GM12878 (cell line): ENCODE measurements around the gene NSMCE1. TPM values are rescaled to one million over a fixed set of nuclear protein-coding genes. Genes with fewer than 3 reads are reported as not detected.

Source experiments
- ATAC-seq: fragments of 200-7000 bp; cut with Tn5 transposase; 3 replicates; pipeline ENCODE4 v1.9.1; 2020; ENCODE audit warnings: mild to moderate bottlenecking, moderate library complexity
- BruUV-seq: library from RNA; stranded (reverse); fragments of 400-500 nt; replicated peaks from 2 replicates; lab custom pipeline; 2021; lab: Mats Ljungman, UMichigan
- CTCF ChIA-PET: fragments of 300-600 bp; sonication (Branson Sonifier 250); formaldehyde crosslinking; extraction: SDS; loops from one replicate; lab custom pipeline; 2021; ENCODE audit warnings: inconsistent platforms; lab: Yijun Ruan, JAX
- POLR2A ChIA-PET: fragments of 350-600 bp; formaldehyde crosslinking; extraction: SDS; loops from one replicate; lab custom pipeline; 2021; ENCODE audit warnings: inconsistent platforms; lab: Charles Lee
- RAD21 ChIA-PET: fragments of 300-600 bp; sonication (Branson Sonifier 250); formaldehyde crosslinking; loops from one replicate; lab custom pipeline; 2023; ENCODE audit warnings: antibody characterized with exemption; ENCODE audit not compliant: unreplicated experiment; lab: Charles Lee
- SMC1A ChIA-PET: fragments of 300-600 bp; sonication (Branson Sonifier 250); formaldehyde crosslinking; loops from one replicate; lab custom pipeline; 2023; ENCODE audit not compliant: unreplicated experiment, uncharacterized antibody; lab: Charles Lee
- DNase-seq: peaks from one replicate; pipeline ENCODE4 v3.0.0-alpha.2; 2011; ENCODE audit warnings: low read depth, low spot score
- FAIRE-seq: peaks from 3 replicates; lab custom pipeline; 2011; peaks lifted over from hg19 to GRCh38; lab: Jason Lieb, UNC
- H2AFZ ChIP-seq: 2 replicates; pipeline ENCODE4 v1.6.0; 2011; ENCODE audit warnings: low read depth, low read length, control low read depth; ENCODE audit not compliant: control insufficient read depth
- H3K27ac ChIP-seq: 2 replicates; pipeline ENCODE4 v1.5.1; 2011; ENCODE audit warnings: control low read depth; ENCODE audit not compliant: control insufficient read depth, insufficient read depth
- H3K27me3 ChIP-seq, 2 experiments: replicated peaks in 1 of 2; 2 replicates each; pipeline versions ENCODE4 v1.6.0 to v1.6.1; 2011; ENCODE audit warnings: low read length in 1 of 2; ENCODE audit not compliant: control insufficient read depth in 2 of 2, insufficient read depth in 2 of 2
- H3K36me3 ChIP-seq, 2 experiments: 2 replicates each; pipeline ENCODE4 v1.5.1; 2011; ENCODE audit warnings: low read length in 1 of 2; ENCODE audit not compliant: control insufficient read depth in 2 of 2, insufficient read depth in 2 of 2
- H3K4me1 ChIP-seq: 2 replicates; pipeline ENCODE4 v1.6.1; 2011; ENCODE audit warnings: mild to moderate bottlenecking, low read length, moderate library complexity, mixed read lengths; ENCODE audit not compliant: control insufficient read depth, insufficient read depth
- H3K4me2 ChIP-seq: 2 replicates; pipeline ENCODE4 v1.6.0; 2011; ENCODE audit warnings: control low read depth; ENCODE audit not compliant: control insufficient read depth, insufficient read depth
- H3K4me3 ChIP-seq: fragments of 200-600 bp; sonication (generic); 2 replicates; pipeline ENCODE4 v1.5.1; 2016
- H3K79me2 ChIP-seq: 2 replicates; pipeline ENCODE4 v1.6.0; 2011; ENCODE audit warnings: low read length; ENCODE audit not compliant: control insufficient read depth, insufficient read depth
- H3K9ac ChIP-seq: 2 replicates; pipeline ENCODE4 v1.8.0; 2011; ENCODE audit warnings: low read length, control low read depth, mixed read lengths; ENCODE audit not compliant: control insufficient read depth, insufficient read depth
- H3K9me3 ChIP-seq: replicated peaks from 3 replicates; pipeline ENCODE4 v1.5.1; 2011; ENCODE audit warnings: mild to moderate bottlenecking, low read length; ENCODE audit not compliant: control insufficient read depth, insufficient read depth
- H4K20me1 ChIP-seq: 2 replicates; pipeline ENCODE4 v1.6.0; 2011; ENCODE audit not compliant: control insufficient read depth, insufficient read depth
- CBX5 ChIP-seq: sonication (generic); IDR thresholded peaks from 2 replicates; pipeline ENCODE4 v1.6.1; 2016; ENCODE audit warnings: low read depth, moderate library complexity, mild to moderate bottlenecking, inconsistent platforms
- E2F8 ChIP-seq: fragments of 450-650 bp; IDR thresholded peaks from 2 replicates; pipeline ENCODE4 v1.6.1; 2018; ENCODE audit warnings: mild to moderate bottlenecking, low read depth, moderate library complexity; ENCODE audit not compliant: partially characterized antibody
- JUND ChIP-seq: IDR thresholded peaks from 2 replicates; pipeline ENCODE4 v1.6.1; 2012; ENCODE audit warnings: low read depth, mild to moderate bottlenecking, low read length, improper control_type of control experiment, moderate library complexity
- KLF5 ChIP-seq: fragments of 450-650 bp; IDR thresholded peaks from 2 replicates; pipeline ENCODE4 v1.6.1; 2014; ENCODE audit warnings: mild to moderate bottlenecking; ENCODE audit not compliant: partially characterized antibody
- MXI1 ChIP-seq: fragments of 150-350 bp; IDR thresholded peaks from 2 replicates; pipeline ENCODE4 v1.6.1; 2011; ENCODE audit warnings: low read depth, mild to moderate bottlenecking, inconsistent platforms, low read length, improper control_type of control experiment
- MYB ChIP-seq: fragments of 150-350 bp; IDR thresholded peaks from 2 replicates; pipeline ENCODE4 v1.6.1; 2014; ENCODE audit warnings: mild to moderate bottlenecking, low read depth, low read length, borderline replicate concordance
- NR2F1 ChIP-seq: fragments of 450-650 bp; conservative IDR thresholded peaks from 2 replicates; pipeline ENCODE4 v1.6.1; 2017; ENCODE audit warnings: mild to moderate bottlenecking
- PKNOX1 ChIP-seq: fragments of 450-650 bp; IDR thresholded peaks from 2 replicates; pipeline ENCODE4 v1.6.1; 2016; ENCODE audit warnings: mild to moderate bottlenecking
- PML ChIP-seq: IDR thresholded peaks from 2 replicates; pipeline ENCODE4 v1.6.1; 2012; ENCODE audit warnings: low read length, inconsistent platforms
- SMAD5 ChIP-seq: IDR thresholded peaks from 2 replicates; pipeline ENCODE4 v1.6.1; 2016; ENCODE audit warnings: antibody characterized with exemption, low read depth
- SRF ChIP-seq, 2 experiments: IDR thresholded peaks; 2 replicates each; pipeline ENCODE4 v1.6.1; 2011; ENCODE audit warnings: low read depth in 2 of 2, low read length in 2 of 2, mild to moderate bottlenecking in 1 of 2, moderate library complexity in 1 of 2
- USF2 ChIP-seq: IDR thresholded peaks from 2 replicates; pipeline ENCODE4 v1.6.1; 2011; ENCODE audit warnings: low read depth, low read length, improper control_type of control experiment, borderline replicate concordance
- WGBS: methylation state at CpG from one replicate; pipeline ENCODE4 v1.1.6; 2016; ENCODE audit warnings: low lambda C conversion rate; ENCODE audit not compliant: insufficient replicate concordance, insufficient coverage; ENCODE audit errors: missing lambda C conversion rate; 5-methylcytosine and 5-hydroxymethylcytosine counted together
- in situ Hi-C: fragments of 300-500 bp; cut with MboI; formaldehyde crosslinking; loops from 9 replicates; pipeline ENCODE4 v1.14.3; 2018; ENCODE audit warnings: mixed read lengths
- intact Hi-C: fragments of 100-400 bp; cut with micrococcal nuclease; formaldehyde crosslinking; loops from one replicate; pipeline ENCODE4 v1.14.2; 2022; ENCODE audit not compliant: unreplicated experiment
- polyA plus RNA-seq, 11 experiments: library from polyadenylated mRNA; depleted of rRNA in 4 of 11; unstranded in 6 of 11; stranded (reverse) in 5 of 11; fragments of >200 nt; fragmentation: Nextera tagmentation in 4 of 11; fragmentation: Illumina TruSeq in 1 of 11; extraction: Ambion mirVana in 4 of 11; extraction: Trizol in 1 of 11; gene quantifications; 1 replicate in 1 of 11; 2 replicates in 10 of 11; pipeline versions ENCODE4 v1.2.1 to v1.2.3, GENCODE V29; 2011 to 2016; ENCODE audit warnings: inconsistent platforms in 2 of 11, missing spikeins in 2 of 11, low read depth in 1 of 11
- total RNA-seq, 4 experiments: library from RNA; depleted of rRNA in 3 of 4; stranded (reverse); fragments of >200 nt in 3 of 4; fragmentation: Illumina TruSeq in 1 of 4; extraction: Trizol in 1 of 4; gene quantifications; 2 replicates each; pipeline versions ENCODE4 v1.2.1 to v1.2.3, GENCODE V29; 2013 to 2021
- TF ChIP-seq, protein P1 (sequence below): fragments of 450-650 bp; IDR thresholded peaks from 2 replicates; pipeline ENCODE4 v1.6.1; 2017; ENCODE audit warnings: antibody characterized with exemption, mild to moderate bottlenecking, moderate library complexity

Gene NSMCE1
- total and polyA plus RNA-seq, 10 of the 15 experiments (the other 5 are each of a cell fraction or from before 2014, with no cell fraction given): 54.0 to 214 (median 71.4) TPM

- no TSS peak for BruUV-seq
- WGBS: 87% methylated on average over 9 of the region's 9 CpGs
- TF ChIP-seq KLF5 (no peak), USF2 (no peak), CBX5 (no peak), SRF (IDR thresholded peaks at IDR 0.05; ENCODE audit: low read depth in 2 of 2, low read length in 2 of 2) (no peak), PKNOX1 (no peak), E2F8 (no peak), MYB (no peak), JUND (no peak), SMAD5 (no peak), NR2F1 (no peak), MXI1 (no peak), PML (no peak)
- TF ChIP-seq, protein P1, sequence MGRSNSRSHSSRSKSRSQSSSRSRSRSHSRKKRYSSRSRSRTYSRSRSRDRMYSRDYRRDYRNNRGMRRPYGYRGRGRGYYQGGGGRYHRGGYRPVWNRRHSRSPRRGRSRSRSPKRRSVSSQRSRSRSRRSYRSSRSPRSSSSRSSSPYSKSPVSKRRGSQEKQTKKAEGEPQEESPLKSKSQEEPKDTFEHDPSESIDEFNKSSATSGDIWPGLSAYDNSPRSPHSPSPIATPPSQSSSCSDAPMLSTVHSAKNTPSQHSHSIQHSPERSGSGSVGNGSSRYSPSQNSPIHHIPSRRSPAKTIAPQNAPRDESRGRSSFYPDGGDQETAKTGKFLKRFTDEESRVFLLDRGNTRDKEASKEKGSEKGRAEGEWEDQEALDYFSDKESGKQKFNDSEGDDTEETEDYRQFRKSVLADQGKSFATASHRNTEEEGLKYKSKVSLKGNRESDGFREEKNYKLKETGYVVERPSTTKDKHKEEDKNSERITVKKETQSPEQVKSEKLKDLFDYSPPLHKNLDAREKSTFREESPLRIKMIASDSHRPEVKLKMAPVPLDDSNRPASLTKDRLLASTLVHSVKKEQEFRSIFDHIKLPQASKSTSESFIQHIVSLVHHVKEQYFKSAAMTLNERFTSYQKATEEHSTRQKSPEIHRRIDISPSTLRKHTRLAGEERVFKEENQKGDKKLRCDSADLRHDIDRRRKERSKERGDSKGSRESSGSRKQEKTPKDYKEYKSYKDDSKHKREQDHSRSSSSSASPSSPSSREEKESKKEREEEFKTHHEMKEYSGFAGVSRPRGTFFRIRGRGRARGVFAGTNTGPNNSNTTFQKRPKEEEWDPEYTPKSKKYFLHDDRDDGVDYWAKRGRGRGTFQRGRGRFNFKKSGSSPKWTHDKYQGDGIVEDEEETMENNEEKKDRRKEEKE: no peak
Observed at GRCh38 chr16:27220120-27220519, 48.5 kb downstream of the NSMCE1 start.

More at GRCh38 chr16:27220120-27220519, 48.5 kb downstream of the NSMCE1 start:
- H3K4me1 ChIP-seq: no peaks in the 10 kb centered on the region
- no peak overlapping the region for H2AFZ ChIP-seq
- intact Hi-C loops: no loop called here
- FAIRE-seq (no peak), ATAC-seq (no peak), DNase-seq (no peak)
- ChIA-PET RAD21 (no interaction called here), SMC1A (no interaction called here), POLR2A (no interaction called here), CTCF (interaction anchor here (1.2 kb wide), 1 partner anchor 148 kb away, joined by 5 read pairs; no protein-coding TSS in a partner anchor)
- no peaks in the 10 kb centered on the region for H3K27me3 ChIP-seq
- H3K79me2 ChIP-seq: no peaks in the 10 kb centered on the region
- H3K4me2 ChIP-seq: no peak overlapping the region
- peaks cover 0 to 3% of the 10 kb centered on the region in 2 experiments; a peak in 2 of 4 replicates for H3K36me3 ChIP-seq
- in situ Hi-C loops: no loop called here
- no peak overlapping the region for H3K27ac ChIP-seq
- H3K9me3 ChIP-seq: no peaks in the 10 kb centered on the region
- no peak overlapping the region for H3K9ac ChIP-seq
- no peaks in the 10 kb centered on the region for H4K20me1 ChIP-seq
- H3K4me3 ChIP-seq: no peak overlapping the region
